GM19035 (cell line): Measurements from ENCODE around the gene TUB.
A peak's percentile ranks its signal among the peaks of the same experiment; 100 is the strongest.

ENCODE experiments used
- ATAC-seq: cut with Tn5 transposase; IDR thresholded peaks from one replicate; pipeline ENCODE4 v1.9.1; 2021; ENCODE audit not compliant: unreplicated experiment

Gene TUB

GRCh38 chr11:8080674-8081590 is at the start of gene TUB:
Gene TUB, plus strand, starts transcription at chr11:8081211. Its CDS starts 300 bp downstream, at chr11:8081511.
- ATAC-seq = no peak

GRCh38 chr11:8031248-8032115 is 49.5 kb upstream of the TUB start:
- ATAC-seq = no peak

GRCh38 chr11:8032122-8032521 is 48.9 kb upstream of the TUB start:
- no peak for ATAC-seq

- no peak for ATAC-seq
These were observed 48.3 kb upstream of the TUB start for GRCh38 chr11:8032576-8033304.

- peak; percentile 78 for ATAC-seq
These were observed 47.5 kb upstream of the TUB start for GRCh38 chr11:8033305-8034105.

- ATAC-seq = no peak
These were observed 46.9 kb upstream of the TUB start for GRCh38 chr11:8034106-8034585.

- ATAC-seq = no peak
These were observed 46.3 kb upstream of the TUB start for GRCh38 chr11:8034604-8035190.

- ATAC-seq = no peak
These were observed 45.7 kb upstream of the TUB start for GRCh38 chr11:8035200-8035855.

- ATAC-seq = no peak
These were observed 44.8 kb upstream of the TUB start for GRCh38 chr11:8036002-8036802.

- no peak for ATAC-seq
These were observed 44.0 kb upstream of the TUB start for GRCh38 chr11:8036986-8037385.

- no peak for ATAC-seq
These were observed 42.6 kb upstream of the TUB start for GRCh38 chr11:8038393-8038792.

GRCh38 chr11:8038811-8039529 is 42.0 kb upstream of the TUB start:
- ATAC-seq = no peak

- no peak for ATAC-seq
These were observed 41.3 kb upstream of the TUB start for GRCh38 chr11:8039530-8040260.

- no peak for ATAC-seq
These were observed 40.6 kb upstream of the TUB start for GRCh38 chr11:8040261-8040920.

- no peak for ATAC-seq
These were observed 40.1 kb upstream of the TUB start for GRCh38 chr11:8040921-8041285.

- ATAC-seq = no peak
These were observed 39.4 kb upstream of the TUB start for GRCh38 chr11:8041576-8041975.

- ATAC-seq = no peak
These were observed 37.3 kb upstream of the TUB start for GRCh38 chr11:8043756-8044155.
